ENCODE results near the gene ZNF333. TPM values are rescaled to one million over a fixed set of nuclear protein-coding genes. Genes with fewer than 3 reads are reported as not detected.

Gene ZNF333
- 6.0 and 7.9 TPM in 2 replicates for total RNA-seq (2021)
- long read RNA-seq, full-length matches to known transcripts: 9 of 33 reads
- long read RNA-seq, partial matches to known transcripts: 2 of 33 reads
- long read RNA-seq, other reads (novel, unspliced or antisense): 22 of 33 reads

- H3K23me2 ChIP-seq (ENCODE audit: insufficient read length, low read depth, low read length, poor library complexity, severe bottlenecking): peaks cover 4% of the 10 kb centered on the region
These were observed at the start of gene ZNF333 for GRCh38 chr19:14689598-14690503. ZNF333 (plus strand) TSS chr19:14690048; CDS start chr19:14693492, 3,444 bp downstream.

More at GRCh38 chr19:14689598-14690503, at the start of gene ZNF333:
- no peak within 1 kb of the TSS for H4K91ac ChIP-seq (ENCODE audit: insufficient read length, low read depth, low read length)
- no peaks in the 10 kb centered on the region for H3K4me1 ChIP-seq (ENCODE audit: insufficient read depth, low read length)
- Mint-ChIP-seq H3K9me3 (no peaks in the 10 kb centered on the region), H3K36me3 (ENCODE audit: insufficient read depth in 1 of 3, low read depth in 3 of 3) (peaks cover 0 to 2% (median 0%) of the 10 kb centered on the region in 3 experiments; a peak in 1 of 7 replicates), H3K27ac (peak within 1 kb of the TSS; percentile 99), H3K27me3 (ENCODE audit: low read depth) (peaks cover 6% of the 10 kb centered on the region), H3K4me3 (peak within 1 kb of the TSS; percentile 91 to 93), H3K4me1 (peaks cover 3 to 9% of the 10 kb centered on the region in 2 experiments; a peak in 2 of 4 replicates)
- peak; percentile 97 for DNase-seq
- H3K79me1 ChIP-seq (ENCODE audit: insufficient read depth, low read depth, low read length, poor library complexity, severe bottlenecking): no peaks in the 10 kb centered on the region
- no CpG with 5 or more reads among the region's 66 CpGs for WGBS (ENCODE audit: extremely low coverage, insufficient read length, low lambda C conversion rate)
- peak within 1 kb of the TSS; percentile 83 for H3K9ac ChIP-seq (ENCODE audit: extremely low read depth, insufficient read length, low read length)
- H2AFZ ChIP-seq (ENCODE audit: low read length): peak within 1 kb of the TSS; percentile 99
- H3K27ac ChIP-seq (ENCODE audit: insufficient read length, low read depth, low read length): peak within 1 kb of the TSS; percentile 74
- no peaks in the 10 kb centered on the region for H3K27me3 ChIP-seq (ENCODE audit: insufficient read depth, low read length)
- TF ChIP-seq CTCF (conservative IDR thresholded peaks at IDR 0.05): no peak
- no peak within 1 kb of the TSS for H3K23ac ChIP-seq (ENCODE audit: insufficient read length, low read depth, low read length)
- peak within 1 kb of the TSS; percentile 100 for H3K18ac ChIP-seq (ENCODE audit: insufficient read length, low read depth, low read length)
- H4K20me1 ChIP-seq (ENCODE audit: control insufficient read depth, insufficient read depth, insufficient read length): no peaks in the 10 kb centered on the region
- H2BK12ac ChIP-seq (ENCODE audit: insufficient read length, low read depth, low read length): no peak within 1 kb of the TSS
- H3K9me3 ChIP-seq (ENCODE audit: control insufficient read depth, low read depth, low read length): no peaks in the 10 kb centered on the region
- H2BK120ac ChIP-seq (ENCODE audit: low read depth, low read length, poor library complexity, severe bottlenecking): peak within 1 kb of the TSS; percentile 88
- peak within 1 kb of the TSS; percentile 96 for H3T11ph ChIP-seq (ENCODE audit: low read length)
- H3K4ac ChIP-seq (ENCODE audit: low read depth, low read length): no peak within 1 kb of the TSS; the same call in 1 of the 2 replicates
- no peak within 1 kb of the TSS for H3K56ac ChIP-seq (ENCODE audit: insufficient read length, low read depth, low read length)
- H3K14ac ChIP-seq (ENCODE audit: insufficient read depth, low read length): peak within 1 kb of the TSS; percentile 98; the same call in 1 of the 2 replicates
- no peak within 1 kb of the TSS for H4K5ac ChIP-seq (ENCODE audit: insufficient read length, low read depth, low read length)
- no peaks in the 10 kb centered on the region for H3K79me2 ChIP-seq (ENCODE audit: insufficient read depth, low read length)
- peak within 1 kb of the TSS; percentile 38 for H4K8ac ChIP-seq (replicated peaks; ENCODE audit: insufficient read length, low read depth, low read length)
- no peak within 1 kb of the TSS for H2BK5ac ChIP-seq (ENCODE audit: insufficient read length, low read length)
- no peak within 1 kb of the TSS for H2BK20ac ChIP-seq (ENCODE audit: low read depth, low read length, poor library complexity, severe bottlenecking)
- H2BK15ac ChIP-seq (ENCODE audit: low read depth, low read length): no peak within 1 kb of the TSS
- H3K4me2 ChIP-seq (ENCODE audit: insufficient read depth, insufficient read length, low read length): peak within 1 kb of the TSS; percentile 86
- no peak within 1 kb of the TSS for H2AK5ac ChIP-seq (ENCODE audit: insufficient read length, low read length)
